Caco-2 (cell line): ENCODE results near the gene POMC. TPM values are rescaled to one million over a fixed set of nuclear protein-coding genes. Genes with fewer than 3 reads are reported as not detected.
"Not testable (repeated sequence)": the region's sequence is repeated elsewhere in the genome, so short reads cannot be mapped to it uniquely, and the experiment has no call there.

ENCODE experiments used
- BruUV-seq: library from RNA; stranded (reverse); fragments of 400-500 nt; replicated peaks from 2 replicates; lab custom pipeline; 2021; lab: Mats Ljungman, UMichigan
- CTCF ChIA-PET: fragments of 300-600 bp; sonication (Branson Sonifier 250); formaldehyde crosslinking; loops from one replicate; lab custom pipeline; 2022; ENCODE audit warnings: antibody characterized with exemption; lab: Charles Lee
- POLR2A ChIA-PET: fragments of 300-600 bp; sonication (Branson Sonifier 250); formaldehyde crosslinking; loops from one replicate; lab custom pipeline; 2022; ENCODE audit warnings: antibody characterized with exemption; lab: Charles Lee
- DNase-seq, 2 experiments: peaks; one replicate each; pipeline versions ENCODE4 v3.0.0 to v3.0.0-alpha.2; 2020 to 2022
- H3K27me3 ChIP-seq: replicated peaks from 2 replicates; pipeline ENCODE4 v1.6.0; 2011; ENCODE audit warnings: low read length; ENCODE audit not compliant: control insufficient read depth, insufficient read depth
- H3K36me3 ChIP-seq: 2 replicates; pipeline ENCODE4 v1.5.1; 2011; ENCODE audit warnings: low read length; ENCODE audit not compliant: control insufficient read depth, insufficient read depth
- H3K4me1 ChIP-seq: fragments of 250-450 bp; sonication (Bioruptor Pico); 2 replicates; pipeline ENCODE4 v1.5.1; 2020; ENCODE audit warnings: mild to moderate bottlenecking
- H3K4me3 ChIP-seq: 2 replicates; pipeline ENCODE4 v1.5.1; 2011; ENCODE audit warnings: low read depth, mild to moderate bottlenecking, control low read depth, low read length
- H3K9me3 ChIP-seq: fragments of 250-450 bp; sonication (Bioruptor Pico); 2 replicates; pipeline ENCODE4 v1.5.1; 2020; ENCODE audit warnings: mild to moderate bottlenecking, moderate library complexity
- H3K27ac Mint-ChIP-seq: one replicate; pipeline ENCODE4 v1.8.0; 2022; ENCODE audit warnings: mixed read lengths; ENCODE audit not compliant: unreplicated experiment
- H3K27me3 Mint-ChIP-seq: one replicate; pipeline ENCODE4 v1.8.0; 2022; ENCODE audit warnings: mixed read lengths; ENCODE audit not compliant: insufficient read depth, unreplicated experiment
- H3K36me3 Mint-ChIP-seq: one replicate; pipeline ENCODE4 v1.8.0; 2022; ENCODE audit warnings: mild to moderate bottlenecking, mixed read lengths; ENCODE audit not compliant: insufficient read depth, unreplicated experiment
- H3K4me1 Mint-ChIP-seq: one replicate; pipeline ENCODE4 v1.8.0; 2022; ENCODE audit warnings: low read depth, mixed read lengths; ENCODE audit not compliant: unreplicated experiment
- H3K4me3 Mint-ChIP-seq: one replicate; pipeline ENCODE4 v1.8.0; 2022; ENCODE audit warnings: mild to moderate bottlenecking, moderate library complexity, mixed read lengths; ENCODE audit not compliant: unreplicated experiment
- H3K9me3 Mint-ChIP-seq: one replicate; pipeline ENCODE4 v1.8.0; 2022; ENCODE audit warnings: mixed read lengths; ENCODE audit not compliant: unreplicated experiment
- CTCF ChIP-seq, 2 experiments: fragments of 200-600 bp in 1 of 2; IDR thresholded peaks; 1 replicate in 1 of 2; 2 replicates in 1 of 2; pipeline versions ENCODE4 v1.5.1 to v1.8.0; 2011 to 2022; ENCODE audit warnings: antibody characterized with exemption in 1 of 2, control low read depth in 1 of 2, inconsistent platforms in 1 of 2, low read depth in 1 of 2, low read length in 1 of 2, mild to moderate bottlenecking in 1 of 2, moderate library complexity in 1 of 2; ENCODE audit not compliant: insufficient read depth in 1 of 2, severe bottlenecking in 1 of 2, unreplicated experiment in 1 of 2
- intact Hi-C: fragments of 100-400 bp; cut with micrococcal nuclease; formaldehyde crosslinking; loops from one replicate; pipeline ENCODE4 v1.10.0; 2022; ENCODE audit not compliant: unreplicated experiment
- total RNA-seq: library from RNA; stranded (reverse); gene quantifications from 2 replicates; pipeline ENCODE4 v1.2.3, GENCODE V29; 2022

Gene POMC
- total RNA-seq, 1 experiment from 2014 or later: 14.9 TPM

GRCh38 chr2:25165992-25166875 is 2.1 kb downstream of the POMC start:
- DNase-seq: peak; percentile 50 to 63
- intact Hi-C loops: loop anchor here (1.0 kb wide), 1 partner anchor 30 kb away; no protein-coding TSS in a partner anchor
- H3K27ac Mint-ChIP-seq: no peak overlapping the region
- Histone ChIP-seq H3K9me3 (no peaks in the 10 kb centered on the region), H3K27me3 (no peaks in the 10 kb centered on the region), H3K4me3 (no peak overlapping the region), H3K36me3 (no peaks in the 10 kb centered on the region), H3K4me1 (peaks cover 6% of the 10 kb centered on the region; the same call in 1 of the 2 replicates)
- H3K9me3 Mint-ChIP-seq: no peaks in the 10 kb centered on the region
- peaks cover 4% of the 10 kb centered on the region for H3K27me3 Mint-ChIP-seq
- peaks cover 5% of the 10 kb centered on the region for H3K36me3 Mint-ChIP-seq
- POLR2A ChIA-PET: no interaction called here
- no TSS peak for BruUV-seq
- H3K4me3 Mint-ChIP-seq: no peak overlapping the region
- TF ChIP-seq CTCF (IDR thresholded peaks at IDR 0.05; ENCODE audit: insufficient read depth in 1 of 2, low read depth in 1 of 2, low read length in 1 of 2, severe bottlenecking in 1 of 2, unreplicated experiment in 1 of 2): peak; percentile 47 to 52
- no peaks in the 10 kb centered on the region for H3K4me1 Mint-ChIP-seq
- CTCF ChIA-PET: interaction anchor here (0.6 to 1.9 kb wide), 10 partner anchors 9 to 748 kb away, joined by 3 to 30 read pairs (median 4); no protein-coding TSS in a partner anchor

- Mint-ChIP-seq H3K4me3 (no peak overlapping the region), H3K27ac (no peak overlapping the region), H3K36me3 (peaks cover 11% of the 10 kb centered on the region), H3K27me3 (no peaks in the 10 kb centered on the region), H3K9me3 (no peaks in the 10 kb centered on the region), H3K4me1 (peaks cover 9% of the 10 kb centered on the region)
- H3K9me3 ChIP-seq: no peaks in the 10 kb centered on the region
- intact Hi-C loops: no loop called here
- peaks cover 16% of the 10 kb centered on the region for H3K4me1 ChIP-seq
- ChIA-PET CTCF (interaction anchor here (2.1 kb wide), 1 partner anchor 64 kb away, joined by 5 read pairs; no protein-coding TSS in a partner anchor), POLR2A (no interaction called here)
- H3K36me3 ChIP-seq: no peaks in the 10 kb centered on the region
- no peak overlapping the region for H3K4me3 ChIP-seq
- DNase-seq: no peak
- no peaks in the 10 kb centered on the region for H3K27me3 ChIP-seq
- no peak for TF ChIP-seq CTCF (IDR thresholded peaks at IDR 0.05; ENCODE audit: insufficient read depth in 1 of 2, low read depth in 1 of 2, low read length in 1 of 2, severe bottlenecking in 1 of 2, unreplicated experiment in 1 of 2)
- no TSS peak for BruUV-seq
Observed at GRCh38 chr2:25164561-25164960, 3.8 kb downstream of the POMC start.

GRCh38 chr2:25162061-25162460 is 6.3 kb downstream of the POMC start:
- DNase-seq, H3K4me3 ChIP-seq, H3K4me3 Mint-ChIP-seq, CTCF ChIA-PET, H3K27me3 Mint-ChIP-seq, BruUV-seq, H3K27ac Mint-ChIP-seq, intact Hi-C loops, H3K36me3 ChIP-seq, H3K27me3 ChIP-seq, POLR2A ChIA-PET, H3K36me3 Mint-ChIP-seq, H3K9me3 Mint-ChIP-seq, H3K9me3 ChIP-seq: not testable (repeated sequence)
- peaks cover 11% of the 10 kb centered on the region for H3K4me1 ChIP-seq
- H3K4me1 Mint-ChIP-seq: peaks cover 10% of the 10 kb centered on the region
